Transverse colon (tissue), 4 donors: ENCODE results near the gene WNT16.

Source experiments
- EP300 ChIP-seq: sonication (generic); formaldehyde crosslinking; IDR thresholded peaks from one replicate; pipeline ENCODE4 v1.6.1; 2017; ENCODE audit warnings: antibody characterized with exemption, low read depth
- POLR2A ChIP-seq: fragments of 450-650 bp; IDR thresholded peaks from one replicate; pipeline ENCODE4 v1.6.1; 2016; ENCODE audit warnings: antibody characterized with exemption, mild to moderate bottlenecking, moderate library complexity
- POLR2AphosphoS5 ChIP-seq, 3 donors: sonication (generic); formaldehyde crosslinking; IDR thresholded peaks; one replicate each; pipeline ENCODE4 v1.6.1; 2016; ENCODE audit warnings: antibody characterized with exemption in 3 of 3
- TF ChIP-seq, protein P1 (sequence below), 5 experiments: fragments of 200-600 bp in 3 of 5; fragments of 450-650 bp in 2 of 5; sonication (generic) in 3 of 5; IDR thresholded peaks; 1 replicate in 2 of 5; 2 replicates in 3 of 5; pipeline ENCODE4 v1.5.1; 2016 to 2017; ENCODE audit warnings: antibody characterized with exemption in 5 of 5, inconsistent platforms in 3 of 5, mild to moderate bottlenecking in 2 of 5, moderate library complexity in 1 of 5

DNA sequence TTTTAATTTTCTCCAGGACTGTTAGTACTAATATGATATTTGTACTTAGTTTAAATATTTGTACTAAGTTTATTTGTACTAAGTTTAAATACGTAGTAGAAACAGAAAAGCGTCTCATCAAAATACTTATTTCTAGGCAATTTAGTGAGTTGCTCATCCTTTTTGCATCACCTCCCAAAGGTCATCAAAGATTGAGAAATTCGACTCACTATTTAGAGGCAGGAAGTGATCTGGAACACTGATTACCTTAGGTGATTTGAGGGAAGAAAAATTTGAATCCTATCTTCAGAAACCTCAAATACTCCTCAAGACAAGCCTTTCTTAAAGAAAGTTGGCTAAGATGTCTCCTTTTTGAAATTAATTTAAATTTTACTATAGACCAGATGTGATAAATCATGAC is 14.5 kb downstream of the WNT16 start:
- TF ChIP-seq POLR2A (no peak), POLR2AphosphoS5 (IDR thresholded peaks at IDR 0.05) (no peak), EP300 (no peak)
- TF ChIP-seq, protein P1, sequence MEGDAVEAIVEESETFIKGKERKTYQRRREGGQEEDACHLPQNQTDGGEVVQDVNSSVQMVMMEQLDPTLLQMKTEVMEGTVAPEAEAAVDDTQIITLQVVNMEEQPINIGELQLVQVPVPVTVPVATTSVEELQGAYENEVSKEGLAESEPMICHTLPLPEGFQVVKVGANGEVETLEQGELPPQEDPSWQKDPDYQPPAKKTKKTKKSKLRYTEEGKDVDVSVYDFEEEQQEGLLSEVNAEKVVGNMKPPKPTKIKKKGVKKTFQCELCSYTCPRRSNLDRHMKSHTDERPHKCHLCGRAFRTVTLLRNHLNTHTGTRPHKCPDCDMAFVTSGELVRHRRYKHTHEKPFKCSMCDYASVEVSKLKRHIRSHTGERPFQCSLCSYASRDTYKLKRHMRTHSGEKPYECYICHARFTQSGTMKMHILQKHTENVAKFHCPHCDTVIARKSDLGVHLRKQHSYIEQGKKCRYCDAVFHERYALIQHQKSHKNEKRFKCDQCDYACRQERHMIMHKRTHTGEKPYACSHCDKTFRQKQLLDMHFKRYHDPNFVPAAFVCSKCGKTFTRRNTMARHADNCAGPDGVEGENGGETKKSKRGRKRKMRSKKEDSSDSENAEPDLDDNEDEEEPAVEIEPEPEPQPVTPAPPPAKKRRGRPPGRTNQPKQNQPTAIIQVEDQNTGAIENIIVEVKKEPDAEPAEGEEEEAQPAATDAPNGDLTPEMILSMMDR (IDR thresholded peaks at IDR 0.05), result no peak
